GM12878 (cell line): ENCODE results near the gene HRCT1.

Experiments
- BACH1 ChIP-seq: fragments of 450-650 bp; IDR thresholded peaks from 2 replicates; pipeline ENCODE4 v1.6.1; 2017; ENCODE audit warnings: mild to moderate bottlenecking, borderline replicate concordance
- BRCA1 ChIP-seq: IDR thresholded peaks from 2 replicates; pipeline ENCODE4 v1.6.1; 2011; ENCODE audit warnings: low read depth, low read length, improper control_type of control experiment
- CREB1 ChIP-seq: IDR thresholded peaks from 2 replicates; pipeline ENCODE4 v1.6.1; 2012; ENCODE audit warnings: low read depth, mild to moderate bottlenecking, inconsistent platforms
- CTCF ChIP-seq, 3 experiments: IDR thresholded peaks in 2 of 3; conservative IDR thresholded peaks in 1 of 3; 2 replicates each; pipeline ENCODE4 v1.5.1; 2011; ENCODE audit warnings: low read depth in 3 of 3, low read length in 3 of 3, mild to moderate bottlenecking in 3 of 3, control low read depth in 2 of 3, moderate library complexity in 2 of 3, inconsistent platforms in 1 of 3, mixed read lengths in 1 of 3; ENCODE audit not compliant: control insufficient read depth in 2 of 3, insufficient read depth in 1 of 3; ENCODE audit errors: extremely low read depth in 1 of 3
- EZH2 ChIP-seq: IDR thresholded peaks from 2 replicates; pipeline ENCODE4 v1.6.1; 2012; ENCODE audit warnings: low read depth, mild to moderate bottlenecking, control low read depth, inconsistent platforms, low read length, borderline replicate concordance; ENCODE audit not compliant: control insufficient read depth
- FOXM1 ChIP-seq: IDR thresholded peaks from 2 replicates; pipeline ENCODE4 v1.6.1; 2012; ENCODE audit warnings: low read depth, mild to moderate bottlenecking, inconsistent platforms, low read length, moderate library complexity
- NR2C2 ChIP-seq: IDR thresholded peaks from 2 replicates; pipeline ENCODE4 v1.6.1; 2011; ENCODE audit warnings: borderline replicate concordance, low read depth; ENCODE audit not compliant: control insufficient read depth, insufficient read length
- REST ChIP-seq: IDR thresholded peaks from 2 replicates; pipeline ENCODE4 v1.6.1; 2012; ENCODE audit warnings: mild to moderate bottlenecking, low read depth, low read length
- USF1 ChIP-seq: IDR thresholded peaks from 2 replicates; pipeline ENCODE4 v1.6.1; 2011; ENCODE audit warnings: borderline replicate concordance, low read depth, mild to moderate bottlenecking, moderate library complexity, mixed read lengths, low read length; ENCODE audit not compliant: insufficient read depth; ENCODE audit errors: extremely low read length

GRCh38 chr9:35919212-35920008 lies 13.4 kb downstream of the HRCT1 start:
- TF ChIP-seq USF1 (no peak), NR2C2 (no peak), CREB1 (no peak), EZH2 (no peak), CTCF (IDR thresholded peaks at IDR 0.05 in 2 of 3, conservative IDR thresholded peaks at IDR 0.05 in 1 of 3; ENCODE audit: control insufficient read depth in 2 of 3, extremely low read depth in 1 of 3, insufficient read depth in 1 of 3, low read depth in 3 of 3, low read length in 3 of 3) (no peak), FOXM1 (no peak), REST (no peak), BRCA1 (no peak), BACH1 (no peak)
